Pancreas (tissue), 10 donors: Measurements from ENCODE around the gene DYNLRB1. TPM values are rescaled to one million over a fixed set of nuclear protein-coding genes. Genes with fewer than 3 reads are reported as not detected.

Source experiments
- ATAC-seq, 4 donors: fragments of 200-7000 bp; cut with Tn5 transposase; one replicate each; pipeline versions ENCODE4 v1.8.0 to v1.9.1; 2020; ENCODE audit warnings: mild to moderate bottlenecking in 4 of 4, moderate library complexity in 4 of 4
- DNase-seq, 6 donors: peaks; one replicate each; pipeline ENCODE4 v3.0.0-alpha.2; 2020
- FAIRE-seq: peaks from 2 replicates; lab custom pipeline; 2012; peaks lifted over from hg19 to GRCh38; lab: Jason Lieb, UNC
- H3K27ac ChIP-seq, 4 donors: fragments of 200-600 bp; sonication (generic); 1 replicate in 3 of 4; 2 replicates in 1 of 4; pipeline versions ENCODE4 v1.5.0 to v1.8.0; 2020
- H3K27me3 ChIP-seq, 4 donors: fragments of 200-600 bp; one replicate each; pipeline ENCODE4 v1.8.0; 2021
- H3K36me3 ChIP-seq, 3 donors: fragments of 200-600 bp; sonication (generic) in 1 of 3; one replicate each; pipeline versions ENCODE4 v1.5.0 to v1.8.0; 2020 to 2021
- H3K4me1 ChIP-seq, 3 donors: fragments of 200-600 bp; one replicate each; pipeline ENCODE4 v1.8.0; 2021
- H3K4me3 ChIP-seq, 4 donors: fragments of 200-600 bp; sonication (generic) in 2 of 4; one replicate each; pipeline versions ENCODE4 v1.5.0 to v1.8.0; 2020 to 2021
- H3K9me3 ChIP-seq, 4 donors: fragments of 200-600 bp; one replicate each; pipeline ENCODE4 v1.8.0; 2021
- WGBS, 2 donors: extraction: QIAGEN DNeasy Blood & Tissue Kit; methylation state at CpG; one replicate each; pipeline ENCODE4 v1.1.7; 2013; 5-methylcytosine and 5-hydroxymethylcytosine counted together
- intact Hi-C, 3 donors: fragments of 100-400 bp; cut with DNase I; formaldehyde crosslinking; loops; one replicate each; pipeline versions ENCODE4 v1.11.1 to v1.14.2; 2022
- polyA plus RNA-seq, 2 donors: library from polyadenylated mRNA; stranded (reverse); fragments of 200-250 nt; gene quantifications; one replicate each; pipeline ENCODE4 v1.2.3, GENCODE V29; 2013
- total RNA-seq, 6 donors: library from RNA; stranded (reverse); fragmentation: NEBNext Ultra II Directional in 4 of 6; extraction: Animal tissue kit (Norgen Biotek cat#: 25700) in 4 of 6; gene quantifications; one replicate each; pipeline versions ENCODE4 v1.2.1 to v1.2.4, GENCODE V29; 2021 to 2023
- TF ChIP-seq, protein P1 (sequence below), 4 donors: fragments of 200-600 bp; sonication (generic) in 3 of 4; IDR thresholded peaks; one replicate each; pipeline versions ENCODE4 v1.5.0 to v1.8.0; 2021; ENCODE audit warnings: antibody characterized with exemption in 4 of 4
- donor health status: healthy with polysubstance abuse.
- donor health status: DM: no; HTN: no; CAD: no; lungs with moderate emphysema.
- donor health status: DM: no; HTN: no; CAD: no.
- donor health status: control.
- donor health status: control.
- donor health status: Bipolar disorder and iron deficiency.
- donor health status: DM: yes; HTN: yes; CAD: no.
- donor health status: DM: no; HTN: no; CAD: no.
- donor health status: DM: no; HTN: no; CAD: no.
- donor health status: DM: yes; HTN: yes; CAD: no.

Gene DYNLRB1
- total and polyA plus RNA-seq, 8 donors, result 26.9 to 178 (median 41.6) TPM

DNA sequence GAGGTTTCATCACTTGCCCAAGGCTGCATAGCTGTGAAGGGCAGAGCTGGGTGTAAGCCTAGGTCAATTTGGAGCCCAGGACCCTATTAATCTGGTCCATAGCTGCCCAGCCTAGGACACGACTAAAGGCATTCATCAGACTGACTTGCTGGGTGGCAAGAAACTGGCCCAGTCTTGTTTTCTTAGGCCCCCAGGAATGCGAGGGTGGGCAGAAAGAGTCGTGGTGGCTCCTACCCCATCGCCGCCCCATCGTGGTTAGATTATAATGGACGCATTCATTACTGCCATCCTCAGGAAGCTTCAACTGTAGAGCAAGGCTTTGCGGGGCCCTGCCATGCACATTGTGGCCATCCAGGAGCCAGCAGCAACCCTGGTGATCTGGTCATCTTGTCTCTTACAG, 16.1 kb downstream of the DYNLRB1 start:
- TF ChIP-seq, protein P1, sequence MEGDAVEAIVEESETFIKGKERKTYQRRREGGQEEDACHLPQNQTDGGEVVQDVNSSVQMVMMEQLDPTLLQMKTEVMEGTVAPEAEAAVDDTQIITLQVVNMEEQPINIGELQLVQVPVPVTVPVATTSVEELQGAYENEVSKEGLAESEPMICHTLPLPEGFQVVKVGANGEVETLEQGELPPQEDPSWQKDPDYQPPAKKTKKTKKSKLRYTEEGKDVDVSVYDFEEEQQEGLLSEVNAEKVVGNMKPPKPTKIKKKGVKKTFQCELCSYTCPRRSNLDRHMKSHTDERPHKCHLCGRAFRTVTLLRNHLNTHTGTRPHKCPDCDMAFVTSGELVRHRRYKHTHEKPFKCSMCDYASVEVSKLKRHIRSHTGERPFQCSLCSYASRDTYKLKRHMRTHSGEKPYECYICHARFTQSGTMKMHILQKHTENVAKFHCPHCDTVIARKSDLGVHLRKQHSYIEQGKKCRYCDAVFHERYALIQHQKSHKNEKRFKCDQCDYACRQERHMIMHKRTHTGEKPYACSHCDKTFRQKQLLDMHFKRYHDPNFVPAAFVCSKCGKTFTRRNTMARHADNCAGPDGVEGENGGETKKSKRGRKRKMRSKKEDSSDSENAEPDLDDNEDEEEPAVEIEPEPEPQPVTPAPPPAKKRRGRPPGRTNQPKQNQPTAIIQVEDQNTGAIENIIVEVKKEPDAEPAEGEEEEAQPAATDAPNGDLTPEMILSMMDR (IDR thresholded peaks at IDR 0.05), result no peak
- peaks cover 3 to 58% (median 18%) of the 10 kb centered on the region in 3 donors for H3K36me3 ChIP-seq
- WGBS, 2 donors, result 86 to 92% methylated on average over 8 of the region's 8 CpGs

DNA sequence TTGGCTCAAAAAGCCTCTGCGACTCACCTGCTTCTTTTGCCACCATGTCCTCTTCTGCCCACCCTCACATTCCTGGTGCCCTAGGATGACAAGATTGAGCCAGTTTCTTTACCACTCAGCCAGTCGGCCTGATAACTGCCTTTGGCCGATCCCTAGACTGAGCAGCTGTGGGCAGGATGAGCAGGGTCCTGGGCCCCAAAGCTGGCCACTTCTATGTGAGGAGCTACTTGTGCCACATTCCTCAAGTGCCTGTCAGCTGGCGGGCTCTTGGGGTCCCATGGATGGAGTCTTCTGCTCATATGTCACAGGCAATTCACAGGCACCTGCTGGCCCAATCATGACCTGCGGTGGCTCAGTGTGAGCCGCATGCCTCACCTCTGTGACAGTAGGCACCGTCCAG, 16.5 kb downstream of the DYNLRB1 start:
- Histone ChIP-seq H3K4me1 (no peaks in the 10 kb centered on the region), H3K27me3 (no peaks in the 10 kb centered on the region), H3K4me3 (no peak overlapping the region), H3K36me3 (peaks cover 3 to 53% (median 15%) of the 10 kb centered on the region in 3 donors), H3K27ac (no peak overlapping the region), H3K9me3 (no peaks in the 10 kb centered on the region)
- DNase-seq (peak in 1 of 6 donors; percentile 41), FAIRE-seq (no peak), ATAC-seq (no peak)
- WGBS, 2 donors, result 90 to 92% methylated on average over 7 of the region's 7 CpGs
- intact Hi-C loops, result loop anchor here in 1 of 3 donors (10.0 kb wide), 1 partner anchor 232 kb away; no protein-coding TSS in a partner anchor
- TF ChIP-seq, protein P1 (IDR thresholded peaks at IDR 0.05), result no peak

More for the DNA sequence above, 16.1 kb downstream of the DYNLRB1 start:
- no peak overlapping the region for H3K4me3 ChIP-seq
- ATAC-seq, result no peak
- no peak for DNase-seq
- intact Hi-C loops, result loop anchor here in 1 of 3 donors (10.0 kb wide), 1 partner anchor 232 kb away; no protein-coding TSS in a partner anchor
- no peaks in the 10 kb centered on the region for H3K27me3 ChIP-seq
- H3K9me3 ChIP-seq, result no peaks in the 10 kb centered on the region
- H3K27ac ChIP-seq, result no peak overlapping the region
- H3K4me1 ChIP-seq, result no peaks in the 10 kb centered on the region
- FAIRE-seq, result no peak

DNA sequence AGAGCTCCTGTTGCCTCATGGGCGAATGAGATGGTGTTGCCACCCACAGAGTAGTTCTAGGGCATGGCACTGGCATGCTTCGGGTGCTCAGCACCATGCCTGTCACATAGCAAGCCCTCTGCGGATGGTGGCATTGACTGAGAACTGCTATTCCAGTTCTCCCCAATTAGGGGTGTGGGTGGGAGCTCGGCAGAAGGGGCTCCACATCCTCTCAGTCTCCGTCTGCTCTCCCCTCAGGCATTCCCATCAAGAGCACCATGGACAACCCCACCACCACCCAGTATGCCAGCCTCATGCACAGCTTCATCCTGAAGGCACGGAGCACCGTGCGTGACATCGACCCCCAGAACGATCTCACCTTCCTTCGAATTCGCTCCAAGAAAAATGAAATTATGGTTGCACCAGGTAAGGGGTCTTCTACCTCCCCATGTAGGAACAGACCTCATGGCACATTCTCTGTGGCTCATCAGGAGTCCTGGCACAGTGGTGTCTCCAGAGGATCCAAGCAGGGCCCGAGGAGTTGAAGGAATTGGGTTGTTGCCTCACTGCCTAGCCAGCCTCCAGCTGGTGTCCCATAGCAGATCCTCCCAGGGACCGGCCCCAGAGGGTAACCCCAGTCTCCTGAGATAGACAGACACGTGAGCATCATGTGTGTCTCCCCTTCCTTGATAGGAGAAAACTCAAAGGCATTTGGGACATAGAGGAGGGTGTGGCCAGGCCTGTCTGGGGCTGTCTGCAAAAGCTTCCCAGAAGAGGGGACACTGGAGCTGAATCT, 18.4 kb downstream of the DYNLRB1 start:
- Histone ChIP-seq H3K4me1 (no peaks in the 10 kb centered on the region), H3K36me3 (peaks cover 3 to 47% (median 14%) of the 10 kb centered on the region in 3 donors), H3K27ac (no peak overlapping the region), H3K4me3 (no peak overlapping the region), H3K9me3 (no peaks in the 10 kb centered on the region), H3K27me3 (no peaks in the 10 kb centered on the region)
- intact Hi-C loops, result loop anchor here in 1 of 3 donors (10.0 kb wide), 1 partner anchor 230 kb away; no protein-coding TSS in a partner anchor
- DNase-seq, result peak in 1 of 6 donors; percentile 38
- no peak for ATAC-seq
- TF ChIP-seq, protein P1 (IDR thresholded peaks at IDR 0.05), result no peak
- no peak for FAIRE-seq
- 91 to 94% methylated on average over 15 of the region's 15 CpGs for WGBS, 2 donors

DNA sequence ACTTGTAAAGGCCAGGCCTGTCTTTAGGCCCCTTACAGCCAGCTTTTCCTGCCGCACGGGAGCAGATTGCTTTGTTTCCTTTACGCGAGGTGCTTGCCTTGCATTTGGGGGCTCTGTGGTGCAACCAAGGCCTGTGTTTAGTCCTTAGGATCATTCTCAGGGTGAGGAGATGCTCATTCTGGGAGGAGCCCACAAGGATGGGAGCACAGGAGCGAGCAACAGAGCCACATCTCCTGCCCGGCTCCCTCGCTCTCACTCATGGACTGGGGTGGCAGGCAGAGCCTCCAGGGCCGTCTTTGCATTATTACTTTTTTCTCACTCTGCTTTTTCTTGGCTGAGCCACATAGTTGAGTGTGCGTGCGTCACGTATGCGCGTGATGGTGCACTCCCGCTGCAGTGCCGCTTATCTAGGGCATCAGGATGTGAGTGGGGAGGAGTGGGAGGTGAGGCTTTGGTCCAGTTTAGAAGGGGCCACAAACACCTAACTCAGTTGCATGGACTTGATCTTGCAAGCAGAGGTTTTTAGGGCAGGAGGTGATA, 19.1 kb downstream of the DYNLRB1 start:
- H3K27me3 ChIP-seq, result no peaks in the 10 kb centered on the region
- H3K36me3 ChIP-seq, result peaks cover 3 to 41% (median 14%) of the 10 kb centered on the region in 3 donors
- TF ChIP-seq, protein P1 (IDR thresholded peaks at IDR 0.05), result no peak
- ATAC-seq, result no peak
- FAIRE-seq, result no peak
- H3K9me3 ChIP-seq, result no peaks in the 10 kb centered on the region
- WGBS, 2 donors, result 93 to 97% methylated on average over 15 of the region's 15 CpGs
- no peaks in the 10 kb centered on the region for H3K4me1 ChIP-seq
- peak in 1 of 6 donors; percentile 39 for DNase-seq
- H3K4me3 ChIP-seq, result no peak overlapping the region
- intact Hi-C loops, result loop anchor here in 1 of 3 donors (10.0 kb wide), 1 partner anchor 229 kb away; no protein-coding TSS in a partner anchor
- no peak overlapping the region for H3K27ac ChIP-seq
